ENCODE results near the gene TOP3A. TPM values are rescaled to one million over a fixed set of nuclear protein-coding genes. Genes with fewer than 3 reads are reported as not detected.
"Not testable (repeated sequence)": the region's sequence is repeated elsewhere in the genome, so short reads cannot be mapped to it uniquely, and the experiment has no call there.

The TOP3A gene
- total RNA-seq, 3 donors from 2014 or later, result 27.9 to 39.8 (median 30.1) TPM

DNA sequence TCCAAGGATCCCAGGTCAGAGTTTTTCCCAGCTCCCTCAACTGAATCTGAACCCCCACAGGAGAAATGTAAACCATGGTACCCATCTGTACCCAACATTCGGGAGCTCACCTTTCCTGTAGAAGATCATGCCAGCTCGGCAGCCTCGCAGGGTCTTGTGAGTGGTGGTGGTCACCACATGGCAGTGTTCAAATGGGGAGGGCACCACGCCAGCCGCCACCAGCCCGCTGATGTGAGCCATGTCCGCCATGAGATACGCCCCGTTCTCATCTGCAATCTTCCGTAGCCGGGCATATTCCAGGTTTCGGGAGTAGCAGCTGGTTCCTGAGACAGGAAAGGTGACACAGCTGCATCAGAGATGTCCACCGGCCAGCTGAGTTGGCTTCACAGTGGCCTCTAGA, 25.1 kb upstream of the TOP3A start:
- H3K36me3 ChIP-seq (ENCODE audit: low read depth), result no peaks in the 10 kb centered on the region
- H3K4me3 ChIP-seq, result no peak overlapping the region
- ATAC-seq, result no peak

DNA sequence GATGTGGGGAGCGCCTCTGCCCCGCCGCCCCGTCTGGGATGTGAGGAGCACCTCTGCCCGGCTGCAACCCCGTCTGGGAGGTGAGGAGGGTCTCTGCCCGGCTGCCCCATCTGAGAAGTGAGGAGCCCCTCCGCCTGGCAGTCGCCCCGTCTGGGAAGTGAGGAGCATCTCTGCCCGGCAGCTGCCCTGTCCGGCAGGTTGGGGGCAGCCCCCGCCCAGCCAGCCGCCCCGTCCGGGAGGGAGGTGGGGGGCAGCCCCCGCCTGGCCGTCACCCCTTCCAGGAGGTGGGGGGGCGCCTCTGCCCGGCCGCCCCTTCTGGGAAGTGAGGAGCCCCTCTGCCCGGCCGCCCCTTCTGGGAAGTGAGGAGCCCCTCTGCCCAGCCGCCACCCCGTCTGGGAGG, 23.4 kb upstream of the TOP3A start:
- H3K9me3 ChIP-seq, result not testable (repeated sequence)

More for the DNA sequence above, 25.1 kb upstream of the TOP3A start:
- intact Hi-C loops (cut with DNase I, micrococcal nuclease), result no loop called here
- Histone ChIP-seq H3K4me1 (ENCODE audit: low read depth) (no peaks in the 10 kb centered on the region), H3K9me3 (no peaks in the 10 kb centered on the region)
- no peak for DNase-seq
- TF ChIP-seq, protein P1, sequence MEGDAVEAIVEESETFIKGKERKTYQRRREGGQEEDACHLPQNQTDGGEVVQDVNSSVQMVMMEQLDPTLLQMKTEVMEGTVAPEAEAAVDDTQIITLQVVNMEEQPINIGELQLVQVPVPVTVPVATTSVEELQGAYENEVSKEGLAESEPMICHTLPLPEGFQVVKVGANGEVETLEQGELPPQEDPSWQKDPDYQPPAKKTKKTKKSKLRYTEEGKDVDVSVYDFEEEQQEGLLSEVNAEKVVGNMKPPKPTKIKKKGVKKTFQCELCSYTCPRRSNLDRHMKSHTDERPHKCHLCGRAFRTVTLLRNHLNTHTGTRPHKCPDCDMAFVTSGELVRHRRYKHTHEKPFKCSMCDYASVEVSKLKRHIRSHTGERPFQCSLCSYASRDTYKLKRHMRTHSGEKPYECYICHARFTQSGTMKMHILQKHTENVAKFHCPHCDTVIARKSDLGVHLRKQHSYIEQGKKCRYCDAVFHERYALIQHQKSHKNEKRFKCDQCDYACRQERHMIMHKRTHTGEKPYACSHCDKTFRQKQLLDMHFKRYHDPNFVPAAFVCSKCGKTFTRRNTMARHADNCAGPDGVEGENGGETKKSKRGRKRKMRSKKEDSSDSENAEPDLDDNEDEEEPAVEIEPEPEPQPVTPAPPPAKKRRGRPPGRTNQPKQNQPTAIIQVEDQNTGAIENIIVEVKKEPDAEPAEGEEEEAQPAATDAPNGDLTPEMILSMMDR (IDR thresholded peaks at IDR 0.05), result no peak

DNA sequence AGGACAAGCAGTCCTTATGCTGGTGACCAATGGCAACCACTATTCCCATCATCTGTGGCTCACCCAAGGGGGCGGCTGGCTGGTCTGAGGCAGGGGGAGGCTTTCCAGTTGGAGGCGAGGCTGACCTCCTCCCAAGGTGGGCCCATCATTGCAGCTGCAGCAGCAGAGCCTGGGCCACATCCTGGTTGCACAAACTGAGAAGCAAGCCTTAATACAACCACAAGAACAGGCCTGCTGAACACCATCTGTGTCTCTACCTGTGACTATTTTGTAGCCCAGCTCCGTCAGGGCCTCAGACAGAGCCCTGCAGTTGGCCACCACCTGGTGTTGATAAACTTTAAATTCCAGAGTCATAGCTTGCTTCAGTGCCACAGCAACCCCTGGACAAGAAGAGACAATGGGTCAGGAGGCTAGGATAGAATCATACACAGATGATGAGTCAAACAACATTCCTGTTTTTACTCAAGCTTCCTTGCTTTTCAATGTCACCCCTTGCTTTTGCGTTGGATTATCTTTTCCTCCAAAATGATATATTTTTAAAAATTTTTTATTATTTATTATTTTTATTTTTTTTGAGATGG, 18.2 kb upstream of the TOP3A start:
- H3K4me3 ChIP-seq, result no peak overlapping the region
- intact Hi-C loops (cut with DNase I, micrococcal nuclease), result no loop called here
- TF ChIP-seq, protein P1 (IDR thresholded peaks at IDR 0.05), result no peak
- DNase-seq (no peak), ATAC-seq (peak; percentile 19)
- no peaks in the 10 kb centered on the region for H3K4me1 ChIP-seq (ENCODE audit: low read depth)
- H3K36me3 ChIP-seq (ENCODE audit: low read depth), result no peaks in the 10 kb centered on the region
- H3K9me3 ChIP-seq, result no peaks in the 10 kb centered on the region

More for the DNA sequence above, 23.4 kb upstream of the TOP3A start:
- DNase-seq; H3K4me1 ChIP-seq (ENCODE audit: low read depth); H3K4me3 ChIP-seq; H3K36me3 ChIP-seq (ENCODE audit: low read depth); intact Hi-C loops (cut with DNase I, micrococcal nuclease); ATAC-seq: not testable (repeated sequence)

DNA sequence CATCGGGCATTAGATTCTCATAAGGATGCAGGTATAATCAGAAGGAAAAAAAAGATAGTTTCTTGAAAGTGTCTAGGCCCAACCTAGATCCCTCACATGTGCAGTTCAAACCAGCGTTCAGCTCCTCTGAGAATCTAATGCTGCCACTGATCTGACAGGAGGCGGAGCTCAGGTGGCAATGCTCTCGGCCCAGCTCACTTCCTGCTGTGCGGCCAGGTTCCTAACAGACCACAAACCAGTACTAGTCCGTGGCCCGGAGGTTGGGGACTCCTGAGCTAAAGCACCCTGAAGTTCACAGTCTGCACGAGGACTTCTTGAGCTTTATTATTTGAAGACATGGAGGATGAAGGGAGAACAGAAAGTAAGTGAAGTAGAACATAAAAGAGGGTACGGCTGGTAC, 17.1 kb upstream of the TOP3A start:
- intact Hi-C loops (cut with DNase I, micrococcal nuclease), result no loop called here
- H3K9me3 ChIP-seq, result no peaks in the 10 kb centered on the region
- no peak for DNase-seq
- no peaks in the 10 kb centered on the region for H3K4me1 ChIP-seq (ENCODE audit: low read depth)
- H3K36me3 ChIP-seq (ENCODE audit: low read depth), result no peaks in the 10 kb centered on the region
- H3K4me3 ChIP-seq, result no peak overlapping the region
- TF ChIP-seq, protein P1 (IDR thresholded peaks at IDR 0.05), result no peak
- ATAC-seq, result peak; percentile 42

DNA sequence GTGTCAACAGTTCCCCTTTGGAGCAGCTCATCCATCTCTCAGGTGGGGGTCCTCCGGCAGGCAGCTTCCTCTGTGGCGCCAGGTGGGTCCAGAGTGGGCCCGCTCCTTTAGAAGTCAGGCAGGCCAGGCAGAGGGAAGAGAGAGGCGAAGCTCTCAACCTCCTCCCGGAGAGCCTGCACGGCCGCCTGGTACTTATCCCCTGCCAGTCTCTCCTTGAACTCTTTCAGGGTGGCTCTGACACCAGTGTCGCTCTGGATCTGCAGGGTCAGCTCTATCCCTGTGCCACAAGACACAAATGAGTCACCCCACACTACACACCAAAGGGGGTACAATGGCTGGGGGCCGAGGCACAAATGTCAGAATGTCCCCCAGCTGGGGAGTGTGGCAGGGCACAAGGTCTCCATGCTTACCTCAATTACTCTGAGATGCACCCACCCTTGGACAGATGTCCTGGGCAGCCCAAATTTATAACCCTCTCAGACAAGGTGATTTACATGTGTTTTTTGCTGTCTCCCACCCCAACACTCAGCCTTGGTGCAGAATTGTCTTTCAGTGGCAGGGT, 13.9 kb upstream of the TOP3A start:
- H3K4me1 ChIP-seq (ENCODE audit: low read depth), result no peaks in the 10 kb centered on the region
- intact Hi-C loops (cut with DNase I, micrococcal nuclease), result no loop called here
- TF ChIP-seq, protein P1 (IDR thresholded peaks at IDR 0.05), result no peak
- no peak for DNase-seq
- ATAC-seq, result no peak
- H3K36me3 ChIP-seq (ENCODE audit: low read depth), result no peaks in the 10 kb centered on the region
- H3K9me3 ChIP-seq, result no peaks in the 10 kb centered on the region
- H3K4me3 ChIP-seq, result no peak overlapping the region

DNA sequence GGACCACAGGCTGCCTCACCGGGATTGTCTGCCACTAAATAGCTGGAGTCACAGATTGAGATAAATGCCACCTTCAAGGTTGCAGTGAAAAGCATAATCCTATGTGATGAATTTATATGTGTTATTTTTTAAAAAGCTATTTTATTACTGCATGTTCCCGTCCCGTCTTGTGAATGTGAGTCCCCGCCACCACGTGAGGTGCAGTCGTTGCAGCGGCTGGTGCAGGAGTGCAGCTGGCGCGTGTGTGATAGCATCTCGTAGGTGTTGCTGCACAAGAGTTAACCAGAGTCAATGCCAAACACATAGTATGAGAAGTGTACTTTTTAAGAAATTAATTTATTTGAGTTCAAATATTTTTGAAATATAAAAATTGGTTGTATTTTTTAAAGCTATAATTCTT, 12.8 kb upstream of the TOP3A start:
- no peaks in the 10 kb centered on the region for H3K4me1 ChIP-seq (ENCODE audit: low read depth)
- DNase-seq (no peak), ATAC-seq (no peak)
- no peaks in the 10 kb centered on the region for H3K9me3 ChIP-seq
- intact Hi-C loops (cut with DNase I, micrococcal nuclease), result no loop called here
- H3K36me3 ChIP-seq (ENCODE audit: low read depth), result peaks cover 6% of the 10 kb centered on the region
- H3K4me3 ChIP-seq, result no peak overlapping the region
- TF ChIP-seq, protein P1 (IDR thresholded peaks at IDR 0.05), result no peak

All from mucosa of descending colon (tissue), 3 donors.